ENCODE measurements around the gene LAMB3.
"Not testable (repeated sequence)": the region's sequence is repeated elsewhere in the genome, so short reads cannot be mapped to it uniquely, and the experiment has no call there.

The LAMB3 gene

GRCh38 chr1:209652121-209652735 lies at the start of gene LAMB3:
Gene LAMB3 (minus strand): TSS chr1:209652425. CDS start chr1:209650944, 1,481 bp downstream.
- H3K4me3 ChIP-seq (ENCODE audit: low read length): no peak within 1 kb of the TSS
- TF ChIP-seq CTCF (conservative IDR thresholded peaks at IDR 0.05; ENCODE audit: low read length): no peak
- DNase-seq (ENCODE audit: low read depth): no peak

GRCh38 chr1:209700686-209701085 lies 48.5 kb upstream of the LAMB3 start:
- H3K4me3 ChIP-seq (ENCODE audit: low read length); DNase-seq (ENCODE audit: low read depth): not testable (repeated sequence)

- DNase-seq (ENCODE audit: low read depth): no peak
- TF ChIP-seq CTCF (conservative IDR thresholded peaks at IDR 0.05; ENCODE audit: low read length): no peak
- H3K4me3 ChIP-seq (ENCODE audit: low read length): no peak overlapping the region
These were observed 44.9 kb upstream of the LAMB3 start for GRCh38 chr1:209697126-209697525.

- no peak overlapping the region for H3K4me3 ChIP-seq (ENCODE audit: low read length)
- DNase-seq (ENCODE audit: low read depth): no peak
- no peak for TF ChIP-seq CTCF (conservative IDR thresholded peaks at IDR 0.05; ENCODE audit: low read length)
These were observed 44.4 kb upstream of the LAMB3 start for GRCh38 chr1:209696673-209697072.

- peak; percentile 74 for DNase-seq (ENCODE audit: low read depth)
- peak; percentile 92 for TF ChIP-seq CTCF (conservative IDR thresholded peaks at IDR 0.05; ENCODE audit: low read length)
These were observed 40.7 kb upstream of the LAMB3 start for GRCh38 chr1:209692745-209693504.

GRCh38 chr1:209692296-209692695 lies 40.1 kb upstream of the LAMB3 start:
- H3K4me3 ChIP-seq (ENCODE audit: low read length): no peak overlapping the region
- no peak for TF ChIP-seq CTCF (conservative IDR thresholded peaks at IDR 0.05; ENCODE audit: low read length)
- no peak for DNase-seq (ENCODE audit: low read depth)

More at GRCh38 chr1:209692745-209693504, 40.7 kb upstream of the LAMB3 start:
- H3K4me3 ChIP-seq (ENCODE audit: low read length): no peak overlapping the region

GRCh38 chr1:209691237-209691636 lies 39.0 kb upstream of the LAMB3 start:
- no peak overlapping the region for H3K4me3 ChIP-seq (ENCODE audit: low read length)
- TF ChIP-seq CTCF (conservative IDR thresholded peaks at IDR 0.05; ENCODE audit: low read length): no peak
- DNase-seq (ENCODE audit: low read depth): no peak

Measured in AG10803 (cell line).